Measurements from ENCODE around the gene ENPP3.
"Not testable (repeated sequence)": the region's sequence is repeated elsewhere in the genome, so short reads cannot be mapped to it uniquely, and the experiment has no call there.

ENPP3 gene

GRCh38 chr6:131692031-131692430 lies 54.9 kb downstream of the ENPP3 start:
- TF ChIP-seq CTCF (IDR thresholded peaks at IDR 0.05; ENCODE audit: low read depth, low read length, missing control alignments), result no peak
- no peak for DNase-seq (ENCODE audit: extremely low read depth, low read depth)
- no peak overlapping the region for H3K4me3 ChIP-seq (replicated peaks; ENCODE audit: low read depth, low read length)

DNA sequence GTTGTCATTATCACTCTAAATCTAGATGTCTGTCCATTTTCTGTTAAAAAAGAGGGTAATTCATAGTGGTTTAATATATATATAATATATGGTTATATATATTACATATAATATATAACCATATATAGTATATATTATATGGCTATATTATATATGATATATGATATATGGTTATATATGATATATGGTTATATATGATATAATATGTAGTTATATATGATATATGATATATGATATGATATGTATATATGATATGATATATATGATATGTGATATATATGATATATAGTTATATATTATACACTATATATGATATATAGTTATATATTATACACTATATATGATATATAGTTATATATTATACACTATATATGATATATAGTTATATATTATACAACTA lies 55.5 kb downstream of the ENPP3 start:
- H3K4me3 ChIP-seq (replicated peaks; ENCODE audit: low read depth, low read length), result no peak overlapping the region
- TF ChIP-seq CTCF (IDR thresholded peaks at IDR 0.05; ENCODE audit: low read depth, low read length, missing control alignments), result no peak
- DNase-seq (ENCODE audit: extremely low read depth, low read depth), result no peak

- H3K4me3 ChIP-seq (replicated peaks; ENCODE audit: low read depth, low read length), result no peak overlapping the region
- TF ChIP-seq CTCF (IDR thresholded peaks at IDR 0.05; ENCODE audit: low read depth, low read length, missing control alignments), result no peak
- DNase-seq (ENCODE audit: extremely low read depth, low read depth), result no peak
Observed at GRCh38 chr6:131693384-131693783, 56.3 kb downstream of the ENPP3 start.

- TF ChIP-seq CTCF (IDR thresholded peaks at IDR 0.05; ENCODE audit: low read depth, low read length, missing control alignments), result peak; percentile 91
- DNase-seq (ENCODE audit: extremely low read depth, low read depth), result peak; percentile 55
- no peak overlapping the region for H3K4me3 ChIP-seq (replicated peaks; ENCODE audit: low read depth, low read length)
Observed at GRCh38 chr6:131694832-131695426, 57.8 kb downstream of the ENPP3 start.

- no peak overlapping the region for H3K4me3 ChIP-seq (replicated peaks; ENCODE audit: low read depth, low read length)
- no peak for DNase-seq (ENCODE audit: extremely low read depth, low read depth)
- TF ChIP-seq CTCF (IDR thresholded peaks at IDR 0.05; ENCODE audit: low read depth, low read length, missing control alignments), result no peak
Observed at GRCh38 chr6:131696956-131697355, 59.9 kb downstream of the ENPP3 start.

DNA sequence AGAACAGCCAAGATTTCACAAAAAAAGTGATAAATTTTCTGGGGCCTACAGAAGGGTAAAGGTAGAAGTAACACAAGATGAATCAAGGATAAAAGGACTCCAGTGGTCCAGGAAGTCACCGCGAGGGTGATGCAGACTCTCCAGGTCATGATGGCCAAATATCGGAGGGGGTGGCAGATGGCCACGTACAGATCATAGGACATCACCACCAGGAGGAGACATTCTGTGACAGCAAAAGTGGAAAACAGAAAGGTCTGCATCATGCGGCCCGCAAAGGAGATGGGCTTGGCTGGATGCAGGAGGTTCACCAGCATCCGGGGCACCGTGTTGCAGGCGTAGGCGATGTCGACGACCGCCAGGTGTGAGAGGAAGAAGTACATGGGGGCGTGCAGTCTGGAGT lies 63.7 kb downstream of the ENPP3 start:
- H3K4me3 ChIP-seq (replicated peaks; ENCODE audit: low read depth, low read length); DNase-seq (ENCODE audit: extremely low read depth, low read depth): not testable (repeated sequence)

GRCh38 chr6:131703905-131704304 lies 66.8 kb downstream of the ENPP3 start:
- not testable (repeated sequence) for H3K4me3 ChIP-seq (replicated peaks; ENCODE audit: low read depth, low read length); DNase-seq (ENCODE audit: extremely low read depth, low read depth)

- not testable (repeated sequence) for DNase-seq (ENCODE audit: extremely low read depth, low read depth)
Observed at GRCh38 chr6:131710917-131711316, 73.8 kb downstream of the ENPP3 start, which contains the start of gene CTAGE9. Gene CTAGE9, minus strand, starts transcription at chr6:131711017. Its CDS starts 0 bp downstream, at chr6:131711017.

DNA sequence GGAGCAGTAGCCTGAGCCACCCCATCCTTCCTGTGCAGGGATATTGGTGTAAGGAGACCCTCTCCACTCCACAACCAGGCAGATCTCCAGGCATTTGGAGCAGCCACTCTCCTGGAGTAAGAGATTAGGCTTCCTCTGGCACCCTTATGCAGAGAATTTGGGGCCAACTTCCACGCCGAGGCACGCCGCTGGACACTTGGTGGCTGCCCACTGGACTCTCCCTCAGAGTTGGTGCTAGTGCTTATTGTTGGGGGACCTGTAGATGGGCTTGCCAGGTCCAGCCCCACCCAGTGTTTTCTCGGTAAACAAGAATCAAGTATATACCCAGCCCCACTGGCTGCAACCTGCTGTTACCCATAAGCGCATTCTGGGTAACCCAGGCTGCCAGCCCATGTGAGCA lies 78.5 kb downstream of the ENPP3 start:
- not testable (repeated sequence) for H3K4me3 ChIP-seq (replicated peaks; ENCODE audit: low read depth, low read length); DNase-seq (ENCODE audit: extremely low read depth, low read depth)

More at GRCh38 chr6:131710917-131711316, 73.8 kb downstream of the ENPP3 start, which contains the start of gene CTAGE9:
- not testable (repeated sequence) for H3K4me3 ChIP-seq (replicated peaks; ENCODE audit: low read depth, low read length)

Measured in HFF-Myc (cell line).